NB4 (cell line): ENCODE measurements around the gene GFER.

Experiments
- DNase-seq: peaks from one replicate; pipeline ENCODE4 v3.0.0; 2010; ENCODE audit warnings: low read depth
- H3K4me3 ChIP-seq: one replicate; pipeline ENCODE4 v1.5.1; 2011; ENCODE audit warnings: mild to moderate bottlenecking, low read depth, low read length, moderate library complexity
- CTCF ChIP-seq: IDR thresholded peaks from one replicate; pipeline ENCODE4 v1.5.1; 2012; ENCODE audit warnings: low read depth, low read length
- MYC ChIP-seq: IDR thresholded peaks from 2 replicates; pipeline ENCODE4 v1.6.1; 2011; ENCODE audit warnings: low read depth, low read length
- POLR2A ChIP-seq: IDR thresholded peaks from 2 replicates; pipeline ENCODE4 v1.6.1; 2011; ENCODE audit warnings: mild to moderate bottlenecking; ENCODE audit not compliant: insufficient read length; ENCODE audit errors: extremely low read depth
- TF ChIP-seq, protein P1 (sequence below): IDR thresholded peaks from 2 replicates; pipeline ENCODE4 v1.6.1; 2011; ENCODE audit warnings: low read depth, low read length

Gene GFER

DNA sequence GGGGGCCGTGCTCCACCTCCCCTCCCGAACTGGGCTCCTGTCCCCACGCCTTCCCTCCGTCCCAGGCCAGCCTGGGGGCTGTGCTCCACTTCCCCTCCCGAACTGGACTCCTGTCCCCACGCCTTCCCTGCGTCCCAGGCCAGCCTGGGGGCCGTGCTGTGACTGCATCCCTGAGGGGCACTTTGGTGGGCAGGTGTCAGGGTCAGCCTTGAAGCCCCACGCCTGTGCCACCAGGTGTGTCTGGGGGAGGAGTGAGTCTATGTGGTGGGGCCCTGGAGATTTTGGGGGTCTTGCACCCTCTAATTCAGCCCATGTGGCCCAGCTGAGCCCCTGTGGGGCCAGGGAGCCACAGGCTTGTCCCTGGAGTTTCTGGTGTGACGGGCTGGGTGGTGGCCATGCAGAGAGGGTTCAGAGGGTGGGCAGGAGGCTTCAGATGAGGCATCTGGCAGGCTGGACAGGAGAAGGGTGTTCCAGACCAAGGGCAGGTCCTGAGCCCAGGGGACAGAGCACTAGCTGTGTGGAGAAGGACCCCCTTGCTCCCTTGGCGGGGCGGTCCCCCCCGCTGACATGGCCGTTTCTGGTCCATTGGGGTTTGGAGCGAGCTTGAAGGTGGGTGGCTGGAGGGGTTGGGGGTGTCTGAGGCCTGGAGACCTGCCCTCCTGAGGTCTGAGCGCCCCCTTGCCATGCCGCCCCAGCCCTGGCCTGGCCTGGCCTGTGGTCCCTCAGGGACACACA is 50.9 kb downstream of the GFER start:
- no peak overlapping the region for H3K4me3 ChIP-seq
- TF ChIP-seq POLR2A (no peak), MYC (no peak), CTCF (no peak)
- TF ChIP-seq, protein P1, sequence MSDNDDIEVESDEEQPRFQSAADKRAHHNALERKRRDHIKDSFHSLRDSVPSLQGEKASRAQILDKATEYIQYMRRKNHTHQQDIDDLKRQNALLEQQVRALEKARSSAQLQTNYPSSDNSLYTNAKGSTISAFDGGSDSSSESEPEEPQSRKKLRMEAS = no peak
- no peak for DNase-seq

- no peak overlapping the region for H3K4me3 ChIP-seq
- TF ChIP-seq POLR2A = no peak
- no peak for TF ChIP-seq CTCF
- no peak for DNase-seq
These were observed 51.6 kb downstream of the GFER start for GRCh38 chr16:2035431-2036199.

DNA sequence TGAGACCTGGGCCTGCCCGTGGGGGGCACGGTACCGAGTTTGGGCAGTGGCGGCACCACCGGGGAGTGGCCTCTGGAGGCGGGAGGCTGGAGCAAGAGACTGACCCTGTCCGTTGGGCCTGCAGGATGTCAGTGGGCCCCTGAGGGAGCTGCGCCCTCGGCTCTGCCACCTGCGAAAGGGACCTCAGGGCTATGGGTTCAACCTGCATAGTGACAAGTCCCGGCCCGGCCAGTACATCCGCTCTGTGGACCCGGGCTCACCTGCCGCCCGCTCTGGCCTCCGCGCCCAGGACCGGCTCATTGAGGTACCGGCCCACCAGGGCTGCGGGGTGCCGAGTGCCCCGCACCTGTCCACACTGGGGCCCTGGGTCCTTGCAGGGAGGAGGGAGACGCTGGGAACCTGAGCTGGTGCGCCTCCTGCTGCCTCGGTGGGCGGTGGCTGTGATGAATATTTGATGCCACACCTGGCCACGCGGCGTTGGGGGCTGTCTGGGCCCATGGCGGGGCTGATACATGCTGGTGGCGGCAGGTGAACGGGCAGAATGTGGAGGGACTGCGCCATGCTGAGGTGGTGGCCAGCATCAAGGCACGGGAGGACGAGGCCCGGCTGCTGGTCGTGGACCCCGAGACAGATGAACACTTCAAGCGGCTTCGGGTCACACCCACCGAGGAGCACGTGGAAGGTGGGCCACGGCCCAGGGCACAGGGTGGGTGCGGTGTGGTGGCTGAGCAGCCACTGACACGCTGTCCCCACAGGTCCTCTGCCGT is 52.4 kb downstream of the GFER start:
- DNase-seq = no peak
- no peak overlapping the region for H3K4me3 ChIP-seq
- TF ChIP-seq, protein P1 = no peak
- no peak for TF ChIP-seq CTCF
- no peak for TF ChIP-seq MYC
- no peak for TF ChIP-seq POLR2A

DNA sequence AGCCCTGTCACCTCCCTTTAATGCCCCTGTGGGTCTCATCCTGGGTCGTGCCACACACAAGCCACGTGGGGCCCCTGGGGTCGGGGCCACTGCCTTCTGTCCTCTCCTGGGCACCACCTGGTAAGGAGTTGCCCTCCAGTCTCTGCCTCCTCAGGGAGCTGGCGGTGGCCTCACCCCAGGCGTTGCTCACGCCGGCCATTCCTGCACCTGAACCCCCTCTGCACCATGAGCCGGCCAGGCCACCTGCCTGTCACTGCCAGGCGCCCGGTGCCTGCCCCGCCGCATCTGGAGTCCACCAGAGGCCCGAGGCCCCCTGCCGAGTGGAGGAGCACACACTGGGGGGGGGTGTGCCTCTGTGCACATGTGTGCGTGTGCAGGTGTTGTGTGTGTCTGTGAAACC is 53.1 kb downstream of the GFER start:
- TF ChIP-seq CTCF = no peak
- TF ChIP-seq, protein P1 = no peak
- DNase-seq = no peak
- H3K4me3 ChIP-seq = no peak overlapping the region
